Muscle layer of colon (tissue), 2 donors: ENCODE data around the gene PDCD1.
"Not testable (repeated sequence)": the region's sequence is repeated elsewhere in the genome, so short reads cannot be mapped to it uniquely, and the experiment has no call there.

Source experiments
- H3K27ac ChIP-seq: one replicate; pipeline ENCODE4 v1.7.0; 2013; ENCODE audit warnings: low read depth, mild to moderate bottlenecking, low read length, moderate library complexity
- H3K27me3 ChIP-seq, 2 donors: one replicate each; pipeline ENCODE4 v1.7.0; 2013; ENCODE audit warnings: low read length in 2 of 2, mild to moderate bottlenecking in 2 of 2; ENCODE audit not compliant: insufficient read depth in 2 of 2, control insufficient read depth in 1 of 2
- H3K36me3 ChIP-seq: one replicate; pipeline ENCODE4 v1.7.0; 2013; ENCODE audit warnings: mild to moderate bottlenecking, low read length; ENCODE audit not compliant: insufficient read depth
- H3K4me1 ChIP-seq: one replicate; pipeline ENCODE4 v1.7.0; 2013; ENCODE audit warnings: mild to moderate bottlenecking, low read length; ENCODE audit not compliant: insufficient read depth
- H3K4me3 ChIP-seq, 2 donors: one replicate each; pipeline ENCODE4 v1.7.0; 2013; ENCODE audit warnings: low read length in 2 of 2, low read depth in 1 of 2, mild to moderate bottlenecking in 1 of 2, moderate library complexity in 1 of 2
- H3K9ac ChIP-seq: one replicate; pipeline ENCODE4 v1.7.0; 2013; ENCODE audit warnings: low read length
- H3K9me3 ChIP-seq: one replicate; pipeline ENCODE4 v1.7.0; 2013; ENCODE audit warnings: mild to moderate bottlenecking, low read length
- donor health status: abdominal sarcoma.
- donor health status: Adenocarcinoma of cecum.

PDCD1 gene

GRCh38 chr2:241823531-241824437 is 34.9 kb downstream of the PDCD1 start:
- H3K27ac ChIP-seq, result not testable (repeated sequence)

GRCh38 chr2:241822264-241822623 is 36.5 kb downstream of the PDCD1 start:
- peaks cover 4% of the 10 kb centered on the region for H3K9me3 ChIP-seq
- no peak overlapping the region for H3K9ac ChIP-seq
- no peaks in the 10 kb centered on the region for H3K27me3 ChIP-seq
- H3K4me1 ChIP-seq, result no peaks in the 10 kb centered on the region
- H3K4me3 ChIP-seq, result no peak overlapping the region
- H3K36me3 ChIP-seq, result no peaks in the 10 kb centered on the region
- no peak overlapping the region for H3K27ac ChIP-seq

More at GRCh38 chr2:241823531-241824437, 34.9 kb downstream of the PDCD1 start:
- H3K27me3 ChIP-seq, H3K36me3 ChIP-seq, H3K9me3 ChIP-seq, H3K9ac ChIP-seq, H3K4me1 ChIP-seq, H3K4me3 ChIP-seq: not testable (repeated sequence)

- H3K4me3 ChIP-seq, result no peak overlapping the region
- H3K4me1 ChIP-seq, result no peaks in the 10 kb centered on the region
- H3K9ac ChIP-seq, result no peak overlapping the region
- no peaks in the 10 kb centered on the region for H3K36me3 ChIP-seq
- peaks cover 0 to 6% of the 10 kb centered on the region in 2 donors for H3K27me3 ChIP-seq
- no peaks in the 10 kb centered on the region for H3K9me3 ChIP-seq
- H3K27ac ChIP-seq, result no peak overlapping the region
Measured at GRCh38 chr2:241821460-241822263, 37.0 kb downstream of the PDCD1 start.

GRCh38 chr2:241820625-241821384 is 37.9 kb downstream of the PDCD1 start:
- H3K9ac ChIP-seq, result no peak overlapping the region
- no peak overlapping the region for H3K4me3 ChIP-seq
- peaks cover 0 to 14% of the 10 kb centered on the region in 2 donors for H3K27me3 ChIP-seq

GRCh38 chr2:241819947-241820624 is 38.6 kb downstream of the PDCD1 start:
- H3K36me3 ChIP-seq, H3K9ac ChIP-seq, H3K4me3 ChIP-seq, H3K4me1 ChIP-seq, H3K27ac ChIP-seq, H3K9me3 ChIP-seq: not testable (repeated sequence)
- H3K27me3 ChIP-seq, result peaks cover 0 to 17% of the 10 kb centered on the region in 2 donors

More at GRCh38 chr2:241820625-241821384, 37.9 kb downstream of the PDCD1 start:
- no peak overlapping the region for H3K27ac ChIP-seq
- no peaks in the 10 kb centered on the region for H3K9me3 ChIP-seq
- H3K4me1 ChIP-seq, result no peaks in the 10 kb centered on the region
- no peaks in the 10 kb centered on the region for H3K36me3 ChIP-seq

- H3K27me3 ChIP-seq, result peaks cover 0 to 17% of the 10 kb centered on the region in 2 donors
- no peaks in the 10 kb centered on the region for H3K36me3 ChIP-seq
- no peak overlapping the region for H3K4me3 ChIP-seq
- no peak overlapping the region for H3K27ac ChIP-seq
- no peaks in the 10 kb centered on the region for H3K4me1 ChIP-seq
- no peak overlapping the region for H3K9ac ChIP-seq
- no peaks in the 10 kb centered on the region for H3K9me3 ChIP-seq
Measured at GRCh38 chr2:241818943-241819270, 39.8 kb downstream of the PDCD1 start.

GRCh38 chr2:241818229-241818942 is 40.3 kb downstream of the PDCD1 start:
- H3K27me3 ChIP-seq, result peaks cover 0 to 17% of the 10 kb centered on the region in 2 donors
- H3K9ac ChIP-seq, result no peak overlapping the region
- H3K27ac ChIP-seq, result no peak overlapping the region
- no peaks in the 10 kb centered on the region for H3K9me3 ChIP-seq
- no peak overlapping the region for H3K4me3 ChIP-seq
- no peaks in the 10 kb centered on the region for H3K4me1 ChIP-seq
- H3K36me3 ChIP-seq, result no peaks in the 10 kb centered on the region

- not testable (repeated sequence) for H3K4me1 ChIP-seq, H3K9ac ChIP-seq, H3K36me3 ChIP-seq, H3K27ac ChIP-seq, H3K9me3 ChIP-seq, H3K4me3 ChIP-seq
- peaks cover 0 to 17% of the 10 kb centered on the region in 2 donors for H3K27me3 ChIP-seq
Measured at GRCh38 chr2:241817821-241818215, 40.9 kb downstream of the PDCD1 start.

GRCh38 chr2:241817126-241817820 is 41.4 kb downstream of the PDCD1 start:
- no peaks in the 10 kb centered on the region for H3K4me1 ChIP-seq
- H3K9ac ChIP-seq, result no peak overlapping the region
- no peaks in the 10 kb centered on the region for H3K9me3 ChIP-seq
- peaks cover 0 to 17% of the 10 kb centered on the region in 2 donors for H3K27me3 ChIP-seq
- H3K4me3 ChIP-seq, result no peak overlapping the region
- H3K36me3 ChIP-seq, result no peaks in the 10 kb centered on the region
- no peak overlapping the region for H3K27ac ChIP-seq

- no peak overlapping the region for H3K27ac ChIP-seq
- no peaks in the 10 kb centered on the region for H3K9me3 ChIP-seq
- H3K9ac ChIP-seq, result no peak overlapping the region
- peaks cover 0 to 17% of the 10 kb centered on the region in 2 donors for H3K27me3 ChIP-seq
- H3K36me3 ChIP-seq, result no peaks in the 10 kb centered on the region
- no peaks in the 10 kb centered on the region for H3K4me1 ChIP-seq
- H3K4me3 ChIP-seq, result no peak overlapping the region
Measured at GRCh38 chr2:241816431-241817121, 42.1 kb downstream of the PDCD1 start.
